SK-N-SH treated with all-trans-retinoic acid at 6 μM for 48 hours (cell line): ENCODE results near the gene CGB2.

ENCODE experiments used
- PATZ1 ChIP-seq: fragments of 250-450 bp; sonication (Bioruptor Pico); IDR thresholded peaks from 2 replicates; pipeline ENCODE4 v1.8.0; 2020; ENCODE audit warnings: mild to moderate bottlenecking, moderate library complexity, borderline replicate concordance
- TF ChIP-seq, protein P1 (sequence below): fragments of 250-450 bp; sonication (Bioruptor Pico); IDR thresholded peaks from 2 replicates; pipeline ENCODE4 v1.5.0; 2020; ENCODE audit warnings: mild to moderate bottlenecking, moderate library complexity

DNA sequence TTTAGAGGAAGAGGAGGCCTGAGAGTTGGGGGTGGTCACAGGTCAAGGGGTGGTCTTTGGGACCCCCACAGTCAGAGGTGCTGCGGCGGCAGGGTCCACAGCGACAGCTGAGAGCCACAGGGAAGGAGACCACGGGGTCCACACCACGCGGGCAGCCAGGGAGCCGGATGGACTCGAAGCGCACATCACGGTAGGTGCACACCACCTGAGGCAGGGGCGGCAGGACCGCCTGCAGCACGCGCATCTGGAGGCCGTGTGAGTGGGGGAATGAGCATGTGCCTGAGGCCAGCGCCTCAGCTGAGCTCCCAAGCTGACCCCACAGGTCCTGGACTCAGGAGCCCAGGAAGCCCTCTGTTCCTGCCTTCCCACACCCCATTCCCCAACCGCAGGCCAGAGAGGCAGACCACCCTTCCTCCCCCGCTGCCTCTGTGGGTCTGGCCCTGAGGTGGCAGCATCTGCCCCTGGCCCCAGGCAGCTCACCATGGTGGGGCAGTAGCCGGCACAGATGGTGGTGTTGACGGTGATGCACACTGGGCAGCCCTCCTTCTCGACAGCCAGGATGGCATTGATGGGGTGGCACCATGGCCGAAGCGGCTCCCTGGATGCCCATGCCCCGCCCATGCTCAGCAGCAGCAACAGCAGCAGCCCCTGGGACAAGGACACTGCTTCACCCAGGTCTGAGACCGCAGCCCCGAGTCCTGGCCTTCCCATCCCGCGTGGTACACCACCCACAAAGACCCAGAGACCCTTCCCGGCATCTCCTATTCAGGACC lies 15.4 kb upstream of the CGB2 start:
- TF ChIP-seq, protein P1, sequence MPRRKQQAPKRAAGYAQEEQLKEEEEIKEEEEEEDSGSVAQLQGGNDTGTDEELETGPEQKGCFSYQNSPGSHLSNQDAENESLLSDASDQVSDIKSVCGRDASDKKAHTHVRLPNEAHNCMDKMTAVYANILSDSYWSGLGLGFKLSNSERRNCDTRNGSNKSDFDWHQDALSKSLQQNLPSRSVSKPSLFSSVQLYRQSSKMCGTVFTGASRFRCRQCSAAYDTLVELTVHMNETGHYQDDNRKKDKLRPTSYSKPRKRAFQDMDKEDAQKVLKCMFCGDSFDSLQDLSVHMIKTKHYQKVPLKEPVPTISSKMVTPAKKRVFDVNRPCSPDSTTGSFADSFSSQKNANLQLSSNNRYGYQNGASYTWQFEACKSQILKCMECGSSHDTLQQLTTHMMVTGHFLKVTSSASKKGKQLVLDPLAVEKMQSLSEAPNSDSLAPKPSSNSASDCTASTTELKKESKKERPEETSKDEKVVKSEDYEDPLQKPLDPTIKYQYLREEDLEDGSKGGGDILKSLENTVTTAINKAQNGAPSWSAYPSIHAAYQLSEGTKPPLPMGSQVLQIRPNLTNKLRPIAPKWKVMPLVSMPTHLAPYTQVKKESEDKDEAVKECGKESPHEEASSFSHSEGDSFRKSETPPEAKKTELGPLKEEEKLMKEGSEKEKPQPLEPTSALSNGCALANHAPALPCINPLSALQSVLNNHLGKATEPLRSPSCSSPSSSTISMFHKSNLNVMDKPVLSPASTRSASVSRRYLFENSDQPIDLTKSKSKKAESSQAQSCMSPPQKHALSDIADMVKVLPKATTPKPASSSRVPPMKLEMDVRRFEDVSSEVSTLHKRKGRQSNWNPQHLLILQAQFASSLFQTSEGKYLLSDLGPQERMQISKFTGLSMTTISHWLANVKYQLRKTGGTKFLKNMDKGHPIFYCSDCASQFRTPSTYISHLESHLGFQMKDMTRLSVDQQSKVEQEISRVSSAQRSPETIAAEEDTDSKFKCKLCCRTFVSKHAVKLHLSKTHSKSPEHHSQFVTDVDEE (CRISPR knock-in tag): no peak
- TF ChIP-seq PATZ1 (CRISPR knock-in tag): no peak
